DOHH2 (cell line): ENCODE results near the gene ITGA3.

ENCODE experiments used
- H3F3A ChIP-seq: fragments of 200-600 bp; sonication (generic), shearing (Covaris generic); 2 replicates; pipeline ENCODE4 v1.6.0; 2016; ENCODE audit warnings: antibody characterized with exemption, mild to moderate bottlenecking; ENCODE audit not compliant: control insufficient read depth, insufficient read depth
- H3K27ac ChIP-seq: fragments of 200-600 bp; sonication (generic); 2 replicates; pipeline ENCODE4 v1.5.1; 2014; ENCODE audit warnings: low read depth, mild to moderate bottlenecking, low read length, moderate library complexity
- H3K27me3 ChIP-seq: fragments of 200-600 bp; sonication (generic); 2 replicates; pipeline ENCODE4 v1.6.1; 2014; ENCODE audit warnings: mild to moderate bottlenecking, low read length, mixed read lengths; ENCODE audit not compliant: control insufficient read depth
- H3K36me3 ChIP-seq: fragments of 200-600 bp; sonication (generic); 2 replicates; pipeline ENCODE4 v1.6.1; 2014; ENCODE audit warnings: mild to moderate bottlenecking, low read length, moderate library complexity, mixed read lengths; ENCODE audit not compliant: control insufficient read depth
- H3K4me1 ChIP-seq: fragments of 200-600 bp; sonication (generic); 2 replicates; pipeline ENCODE4 v1.6.1; 2014; ENCODE audit warnings: mild to moderate bottlenecking, low read length, mixed read lengths; ENCODE audit not compliant: control insufficient read depth
- H3K4me2 ChIP-seq: fragments of 200-600 bp; sonication (generic); 2 replicates; pipeline ENCODE4 v1.6.0; 2014; ENCODE audit warnings: mild to moderate bottlenecking, low read length, moderate library complexity
- H3K4me3 ChIP-seq: fragments of 200-600 bp; sonication (generic); 2 replicates; pipeline ENCODE4 v1.5.1; 2014; ENCODE audit warnings: mild to moderate bottlenecking, low read length, mixed read lengths
- H3K79me2 ChIP-seq: fragments of 200-600 bp; sonication (generic); 2 replicates; pipeline ENCODE4 v1.6.1; 2014; ENCODE audit warnings: mild to moderate bottlenecking, low read length, mixed read lengths; ENCODE audit not compliant: control insufficient read depth
- H3K9me2 ChIP-seq: fragments of 200-600 bp; sonication (generic); replicated peaks from 2 replicates; pipeline ENCODE4 v1.6.1; 2014; ENCODE audit warnings: mild to moderate bottlenecking, low read length, mixed read lengths; ENCODE audit not compliant: control insufficient read depth
- H3K9me3 ChIP-seq: fragments of 200-600 bp; sonication (generic); 2 replicates; pipeline ENCODE4 v1.6.1; 2014; ENCODE audit warnings: antibody characterized with exemption, low read length, mixed read lengths; ENCODE audit not compliant: control insufficient read depth, insufficient read depth
- H4K20me1 ChIP-seq: fragments of 200-600 bp; sonication (generic); 2 replicates; pipeline ENCODE4 v1.6.0; 2014; ENCODE audit warnings: low read depth, mild to moderate bottlenecking, antibody characterized with exemption, low read length, moderate library complexity; ENCODE audit not compliant: control insufficient read depth, insufficient read depth
- CTCF ChIP-seq: fragments of 200-600 bp; sonication (generic); IDR thresholded peaks from one replicate; pipeline ENCODE4 v1.5.1; 2014; ENCODE audit warnings: antibody characterized with exemption, mild to moderate bottlenecking, low read depth, low read length; ENCODE audit not compliant: poor library complexity, severe bottlenecking
- EZH2phosphoT487 ChIP-seq: fragments of 200-600 bp; sonication (generic); IDR thresholded peaks from 2 replicates; pipeline ENCODE4 v1.6.1; 2017; ENCODE audit warnings: borderline replicate concordance, mild to moderate bottlenecking, antibody characterized with exemption, low read length, moderate library complexity, mixed read lengths

Gene ITGA3

GRCh38 chr17:50051606-50052005, 4.3 kb upstream of the ITGA3 start:
- H3K79me2 ChIP-seq = no peaks in the 10 kb centered on the region
- TF ChIP-seq EZH2phosphoT487 (no peak), CTCF (no peak)

GRCh38 chr17:50052241-50052796, 3.6 kb upstream of the ITGA3 start:
- Histone ChIP-seq H3K36me3 (no peaks in the 10 kb centered on the region), H3K27ac (no peak overlapping the region), H3K9me3 (no peaks in the 10 kb centered on the region), H3K4me1 (peaks cover 14% of the 10 kb centered on the region), H3K79me2 (no peaks in the 10 kb centered on the region), H3K4me3 (no peak overlapping the region), H4K20me1 (no peaks in the 10 kb centered on the region), H3K4me2 (no peak overlapping the region), H3K27me3 (peaks cover 10% of the 10 kb centered on the region), H3K9me2 (no peaks in the 10 kb centered on the region), H3F3A (no peaks in the 10 kb centered on the region)
- no peak for TF ChIP-seq EZH2phosphoT487
- no peak for TF ChIP-seq CTCF

More at GRCh38 chr17:50051606-50052005, 4.3 kb upstream of the ITGA3 start:
- H3K9me2 ChIP-seq = no peaks in the 10 kb centered on the region
- peaks cover 7% of the 10 kb centered on the region for H3K4me1 ChIP-seq
- no peaks in the 10 kb centered on the region for H3K36me3 ChIP-seq
- no peaks in the 10 kb centered on the region for H3K9me3 ChIP-seq
- no peak overlapping the region for H3K4me3 ChIP-seq
- H3F3A ChIP-seq = no peaks in the 10 kb centered on the region
- H3K27me3 ChIP-seq = peaks cover 10% of the 10 kb centered on the region
- no peak overlapping the region for H3K27ac ChIP-seq
- no peak overlapping the region for H3K4me2 ChIP-seq
- no peaks in the 10 kb centered on the region for H4K20me1 ChIP-seq

- H3K4me3 ChIP-seq = no peak overlapping the region
These were observed 2.9 kb upstream of the ITGA3 start for GRCh38 chr17:50052822-50053653.

More at GRCh38 chr17:50052822-50053653, 2.9 kb upstream of the ITGA3 start:
- Histone ChIP-seq H3K9me2 (no peaks in the 10 kb centered on the region), H4K20me1 (no peaks in the 10 kb centered on the region), H3K79me2 (0 out of 2 replicates have a peak, but pooled peaks cover 2% of the 10 kb centered on the region), H3K36me3 (no peaks in the 10 kb centered on the region), H3K27me3 (peaks cover 10% of the 10 kb centered on the region), H3K4me2 (no peak overlapping the region), H3F3A (no peaks in the 10 kb centered on the region; the same call in 1 of the 2 replicates), H3K27ac (no peak overlapping the region), H3K4me1 (peaks cover 19% of the 10 kb centered on the region), H3K9me3 (no peaks in the 10 kb centered on the region)
- TF ChIP-seq CTCF = no peak
- no peak for TF ChIP-seq EZH2phosphoT487
